GM18499 (cell line): ENCODE results near the gene ALDH16A1.

Experiments
- ATAC-seq: cut with Tn5 transposase; IDR thresholded peaks from one replicate; pipeline ENCODE4 v1.9.1; 2021; ENCODE audit warnings: moderate number of reproducible peaks; ENCODE audit not compliant: insufficient read depth, unreplicated experiment

ALDH16A1 gene

DNA sequence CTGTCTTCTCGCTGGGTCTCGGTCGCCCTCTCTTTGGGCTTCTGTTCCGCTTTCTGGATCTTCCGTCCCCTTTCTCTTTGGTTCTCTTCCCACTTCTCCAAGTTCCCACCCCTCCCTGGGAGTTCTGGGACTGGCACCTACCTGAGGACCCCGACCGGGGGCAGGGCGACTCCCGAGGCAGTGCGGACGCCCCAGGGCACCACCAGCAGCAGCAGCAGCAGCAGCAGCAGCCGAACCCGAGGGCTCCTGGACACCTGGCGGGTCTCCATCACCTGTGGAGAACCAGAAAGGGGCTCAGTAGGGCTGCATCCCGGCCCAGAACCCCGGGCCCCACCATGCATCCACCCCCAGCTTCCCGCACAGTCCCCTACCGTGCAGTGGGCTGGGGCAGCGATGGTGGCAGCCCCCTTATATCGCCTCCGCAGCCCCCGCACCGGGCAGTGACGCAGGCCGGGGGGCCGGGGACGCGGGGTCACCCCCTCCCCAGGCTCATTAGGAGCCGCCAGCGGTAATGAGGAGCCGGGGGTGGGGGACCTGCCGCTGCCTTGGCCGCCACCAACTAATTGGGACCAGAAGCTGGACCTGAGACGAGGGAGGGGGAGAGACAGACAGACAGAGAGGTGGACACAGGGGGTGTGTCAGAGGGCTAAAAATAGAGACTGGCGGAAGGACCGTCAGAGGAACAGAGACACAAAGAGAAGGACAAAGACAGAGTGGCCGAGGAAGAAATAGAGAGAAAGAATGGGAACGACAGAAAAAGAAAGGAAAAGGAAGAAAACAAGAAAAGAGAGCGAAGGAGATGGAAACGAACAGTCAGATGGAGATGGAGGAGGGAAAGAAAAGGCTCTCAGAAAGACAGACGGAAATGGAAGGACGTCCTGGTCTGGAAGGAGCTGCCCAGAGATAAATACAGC, 29.7 kb upstream of the ALDH16A1 start, which contains the start of gene PTH2:
TSS of gene PTH2 (minus strand) at position 371 of the 914 bp plus-strand sequence. CDS start at position 269, 102 bp downstream.
- ATAC-seq: no peak

DNA sequence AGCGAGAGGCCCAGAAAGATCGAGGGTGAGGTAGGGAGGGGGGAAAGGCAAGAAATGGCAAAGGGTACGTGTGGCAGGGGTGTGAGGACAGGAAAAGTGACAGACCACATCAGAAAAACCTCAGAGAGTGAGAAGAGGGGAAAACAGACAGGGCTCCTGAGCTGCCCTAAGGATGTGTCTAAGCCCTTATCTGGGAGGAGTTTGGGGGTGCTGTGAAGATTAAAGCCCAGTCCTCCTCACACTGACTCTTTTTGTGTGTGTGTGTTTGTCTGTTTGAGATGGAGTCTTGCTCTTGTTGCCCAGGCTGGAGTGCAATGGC, 29.1 kb upstream of the ALDH16A1 start:
- no peak for ATAC-seq

DNA sequence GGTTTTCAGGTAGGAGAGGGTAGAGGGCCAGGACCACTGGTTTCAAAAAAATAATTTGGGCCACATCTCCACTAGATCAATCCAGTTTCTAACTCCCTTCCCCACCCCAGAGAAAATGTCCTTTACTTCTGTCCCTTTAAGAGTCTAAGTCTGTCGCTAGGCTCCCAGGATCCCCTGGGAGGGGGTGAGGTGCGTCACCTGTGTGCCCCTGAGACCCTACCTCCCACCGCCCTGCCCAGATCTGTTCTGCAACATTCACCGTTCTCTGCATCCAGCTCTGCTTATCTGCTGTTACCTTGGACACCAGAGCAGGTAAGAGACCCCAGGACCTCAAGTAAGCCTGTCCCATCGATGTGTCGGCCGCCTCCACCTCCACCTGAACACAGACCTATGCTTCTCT, 27.8 kb upstream of the ALDH16A1 start, which contains the start of gene GFY:
TSS of gene GFY (plus strand) at position 211 of the 400 bp plus-strand sequence. CDS start 1,043 bp downstream, outside the sequence.
- ATAC-seq: no peak

DNA sequence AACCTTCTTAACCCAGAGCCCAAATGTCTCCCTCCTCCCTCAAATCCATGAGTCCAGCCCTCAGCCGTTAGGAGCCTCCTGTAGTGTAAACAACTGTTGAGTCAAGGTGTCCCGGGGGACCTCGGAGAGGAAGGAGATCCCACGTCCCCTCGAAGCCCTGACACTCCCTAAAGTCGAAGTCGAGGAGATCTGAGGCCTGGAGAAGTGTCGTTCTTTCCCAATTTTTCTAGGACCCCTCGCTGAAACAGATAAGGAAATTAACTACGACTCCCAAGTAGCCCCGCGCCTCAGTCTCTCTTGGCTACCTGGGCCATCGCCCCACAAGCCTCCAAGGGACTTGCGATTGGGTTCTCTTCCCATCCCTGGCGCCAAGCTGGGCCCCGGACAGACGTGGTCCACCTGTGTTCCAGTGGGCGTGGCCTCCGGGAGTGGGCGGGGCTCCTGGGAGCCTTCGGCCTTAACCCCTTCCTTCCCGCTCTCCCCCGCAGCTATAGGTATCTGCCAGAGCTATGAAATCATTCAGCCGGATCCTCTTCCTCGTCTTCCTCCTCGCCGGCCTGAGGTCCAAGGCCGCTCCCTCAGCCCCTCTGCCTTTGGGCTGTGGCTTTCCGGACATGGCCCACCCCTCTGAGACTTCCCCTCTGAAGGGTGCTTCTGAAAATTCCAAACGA, 27.0 kb upstream of the ALDH16A1 start:
- ATAC-seq: no peak

DNA sequence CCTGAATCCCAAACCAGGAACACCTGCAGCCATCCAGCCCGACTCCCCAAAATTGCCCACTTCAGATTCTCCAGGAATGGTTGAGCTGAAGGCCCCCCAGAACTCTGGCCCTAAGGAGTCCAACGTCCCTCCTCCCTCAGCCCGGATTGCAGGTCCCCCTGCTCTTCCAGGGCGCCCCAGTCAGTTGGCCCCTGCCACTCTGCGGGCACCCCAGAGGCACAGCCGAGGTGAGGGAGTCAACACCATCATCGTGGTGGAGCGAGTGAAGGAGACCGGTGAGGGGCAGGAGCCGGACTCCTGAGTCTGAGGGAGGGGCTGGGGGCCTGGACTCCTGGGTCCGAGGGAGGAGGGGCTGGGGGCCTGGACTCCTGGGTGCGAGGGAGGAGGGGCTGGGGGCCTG, 25.7 kb upstream of the ALDH16A1 start:
- no peak for ATAC-seq

DNA sequence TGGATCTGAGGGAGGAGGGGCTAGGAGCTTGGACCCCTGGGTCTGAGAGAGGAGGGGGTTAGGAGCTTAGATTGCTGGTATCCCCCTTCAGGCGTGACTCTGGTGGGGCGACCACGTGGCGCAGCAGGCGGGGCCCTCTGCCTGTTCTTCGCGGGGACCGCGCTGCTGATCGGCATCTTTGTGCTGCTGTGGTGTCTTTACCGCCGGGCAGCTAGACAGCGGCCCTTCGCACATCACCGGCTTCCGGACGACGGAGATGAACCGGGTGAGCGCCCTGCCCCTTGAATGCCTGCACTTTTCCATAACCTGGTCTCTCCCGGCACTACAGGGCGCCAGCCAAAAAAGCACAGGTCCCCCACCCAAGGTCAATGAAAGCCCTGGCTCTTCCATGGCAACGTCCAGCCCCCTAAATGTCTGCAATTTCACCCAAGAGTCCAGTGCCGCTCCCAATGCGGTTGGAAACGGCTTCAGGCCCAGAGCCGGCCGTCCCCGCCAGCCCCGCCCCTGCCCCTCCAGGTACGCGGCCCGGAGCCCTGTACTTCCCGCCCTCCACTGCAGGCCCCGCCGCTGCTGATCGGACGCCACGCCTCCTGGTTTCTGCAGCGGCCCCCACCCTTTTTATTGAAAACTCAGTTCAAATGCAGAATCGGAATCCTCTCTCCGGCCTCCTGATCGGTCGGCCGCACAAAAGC, 25.0 kb upstream of the ALDH16A1 start:
- no peak for ATAC-seq

DNA sequence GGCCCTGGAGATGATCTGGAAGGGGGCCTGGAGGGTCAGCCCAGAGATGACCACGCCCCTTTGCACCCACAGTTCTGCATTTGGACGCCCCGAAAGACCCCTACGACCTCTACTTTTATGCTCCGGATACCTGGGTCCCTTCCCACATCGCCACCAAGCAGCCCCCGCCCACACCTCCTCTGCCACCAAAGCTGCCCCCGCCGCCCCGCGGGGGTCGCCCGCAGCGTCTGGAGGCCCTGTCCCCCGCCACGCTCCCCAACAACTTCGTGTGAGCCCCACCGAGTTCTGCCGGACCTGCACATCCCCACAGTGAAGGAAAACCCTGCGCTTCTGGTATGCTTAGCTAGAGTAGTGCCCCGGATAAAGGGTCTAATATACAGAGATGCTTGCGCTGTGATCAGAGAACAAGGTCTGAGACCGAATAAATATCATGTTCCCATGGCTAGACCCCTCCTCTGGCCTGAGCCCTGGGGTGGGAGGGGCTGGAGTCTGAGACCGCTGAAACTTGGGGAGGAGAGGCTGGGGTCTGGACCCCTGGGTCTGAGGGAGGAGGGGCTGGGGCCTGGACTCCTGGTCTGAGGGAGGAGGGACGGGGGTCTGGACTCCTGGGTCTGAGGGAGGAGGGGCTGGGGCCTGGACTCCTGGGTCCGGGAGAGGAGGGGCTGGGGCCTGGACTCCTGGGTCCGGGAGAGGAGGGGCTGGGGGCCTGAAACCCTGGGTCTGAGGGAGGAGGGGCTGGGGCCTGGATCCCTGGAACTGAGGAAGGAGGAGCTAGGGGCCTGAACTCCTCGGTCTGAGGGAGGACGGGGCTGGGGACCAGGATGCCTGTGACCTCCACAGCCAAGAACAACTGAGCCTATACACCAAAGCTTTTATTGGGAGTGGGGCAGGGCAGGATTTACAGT, 24.2 kb upstream of the ALDH16A1 start:
- no peak for ATAC-seq

DNA sequence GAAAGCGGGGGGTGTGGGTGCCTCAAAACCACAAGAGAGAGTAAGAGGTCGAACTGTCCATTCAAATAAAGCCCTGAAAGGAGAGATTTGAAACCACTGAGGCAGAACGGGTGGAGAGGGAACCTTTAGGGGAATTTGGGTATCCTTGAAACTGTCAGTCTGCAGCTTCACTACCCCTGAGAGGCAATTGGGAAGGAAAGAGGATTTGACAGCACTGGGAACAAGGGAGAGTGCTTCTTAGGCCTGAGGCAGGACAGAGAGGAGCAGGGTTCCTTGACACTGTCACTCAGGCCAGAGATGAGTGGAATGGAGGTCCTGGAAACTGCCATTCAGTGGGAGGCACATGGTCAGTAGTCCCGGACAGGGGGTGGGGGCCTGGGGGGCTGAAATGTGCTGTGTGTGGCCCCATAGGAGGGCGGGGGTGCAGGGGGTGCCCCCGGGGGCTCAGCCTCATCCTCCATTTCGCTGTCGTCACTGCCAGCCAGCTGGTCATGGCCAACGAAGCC, 22.8 kb upstream of the ALDH16A1 start:
- ATAC-seq: no peak

DNA sequence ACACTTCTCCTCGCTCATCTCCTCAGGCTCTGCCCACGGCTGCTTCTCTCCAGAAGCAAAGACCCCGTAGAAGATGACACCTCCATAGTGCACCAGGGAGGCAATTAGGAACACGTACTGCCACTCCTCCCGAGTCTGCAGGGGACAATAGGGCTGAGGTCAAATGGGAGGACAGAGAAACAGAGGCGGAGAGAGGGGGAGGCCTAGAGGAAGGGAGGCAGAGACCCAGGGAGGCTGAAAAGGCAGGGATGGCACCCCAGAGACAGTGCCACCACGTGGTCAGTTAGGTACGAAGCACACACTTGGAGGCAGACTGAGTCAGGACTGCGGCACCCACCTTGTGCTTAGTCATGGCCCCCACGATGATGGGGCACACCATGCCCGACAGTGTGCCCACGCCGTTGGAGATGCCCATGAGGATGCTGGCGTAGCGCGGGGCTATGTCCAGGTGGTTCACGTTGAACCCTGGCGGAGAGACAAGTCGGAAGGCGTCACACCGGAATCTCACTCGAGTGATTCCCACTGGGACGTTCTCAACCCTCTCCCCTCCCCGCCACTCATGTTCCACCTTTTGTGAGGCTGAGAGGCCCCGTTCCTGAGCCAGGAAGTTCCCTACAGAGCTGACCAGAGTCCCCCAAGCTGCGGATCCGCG, 22.2 kb upstream of the ALDH16A1 start:
- ATAC-seq: no peak

DNA sequence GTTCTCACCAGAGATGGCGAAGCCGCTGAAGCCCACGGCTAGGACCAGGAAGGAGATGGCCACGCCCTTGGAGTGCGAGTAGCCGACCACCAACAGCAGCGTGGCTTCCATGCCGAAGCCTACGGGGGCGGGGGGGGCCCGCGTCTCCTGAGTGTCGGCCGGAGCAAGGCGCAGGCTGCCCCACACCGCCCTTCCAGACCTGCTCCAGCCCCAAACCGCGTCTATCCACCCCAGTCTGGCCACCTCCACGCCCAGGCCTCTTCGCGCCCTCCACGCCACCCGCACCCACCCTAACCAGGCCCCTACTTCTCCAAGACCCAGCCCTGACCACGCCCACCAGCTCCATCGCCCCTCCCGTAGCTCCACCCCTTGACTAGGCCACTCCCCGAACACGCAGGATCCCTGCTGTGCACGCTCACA, 21.7 kb upstream of the ALDH16A1 start:
- no peak for ATAC-seq

DNA sequence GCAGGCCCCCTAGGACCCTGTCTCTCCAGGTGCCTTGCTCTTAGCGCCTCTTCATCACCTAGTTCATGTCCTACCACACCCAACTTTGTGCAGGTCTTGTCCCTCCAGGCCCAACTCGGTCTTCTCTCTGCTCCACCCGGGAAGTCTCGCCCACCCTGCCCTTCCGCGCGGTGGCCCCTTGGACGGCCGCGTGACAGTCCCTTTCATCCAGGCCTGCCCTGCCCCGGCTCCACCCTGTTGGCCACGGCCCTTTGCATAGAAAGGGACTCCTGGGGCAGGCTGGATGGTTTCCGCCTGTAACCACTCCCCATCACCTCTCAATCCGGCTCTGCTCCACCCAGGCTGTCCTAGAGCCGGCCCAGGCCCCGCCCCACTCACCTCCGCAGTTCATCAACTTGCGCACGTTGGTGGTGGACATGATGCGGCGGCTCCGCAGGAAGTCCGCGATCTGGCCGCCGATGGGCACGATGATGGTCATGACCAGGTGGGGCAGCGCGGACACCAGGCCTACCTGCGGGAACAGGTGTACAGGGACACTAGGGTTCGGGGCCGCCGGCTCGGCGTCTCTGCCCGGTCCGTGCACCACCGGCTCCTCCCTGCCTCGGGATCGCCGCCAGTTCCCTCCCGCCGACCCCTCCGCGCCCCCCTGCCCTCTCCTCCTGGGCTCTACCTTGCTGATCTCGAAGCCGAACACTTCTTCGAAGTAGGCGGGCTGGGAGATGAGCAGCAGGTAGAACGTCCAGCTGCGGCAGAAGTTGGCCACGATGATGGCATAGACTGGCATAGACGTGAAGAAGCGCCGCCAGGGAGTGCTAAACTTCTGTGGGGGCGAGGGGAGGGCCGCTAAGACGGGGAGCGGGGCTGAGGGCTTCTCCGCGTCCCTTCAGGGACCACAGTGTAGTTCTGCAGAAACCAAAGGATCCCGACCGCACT, 20.6 kb upstream of the ALDH16A1 start:
- no peak for ATAC-seq

DNA sequence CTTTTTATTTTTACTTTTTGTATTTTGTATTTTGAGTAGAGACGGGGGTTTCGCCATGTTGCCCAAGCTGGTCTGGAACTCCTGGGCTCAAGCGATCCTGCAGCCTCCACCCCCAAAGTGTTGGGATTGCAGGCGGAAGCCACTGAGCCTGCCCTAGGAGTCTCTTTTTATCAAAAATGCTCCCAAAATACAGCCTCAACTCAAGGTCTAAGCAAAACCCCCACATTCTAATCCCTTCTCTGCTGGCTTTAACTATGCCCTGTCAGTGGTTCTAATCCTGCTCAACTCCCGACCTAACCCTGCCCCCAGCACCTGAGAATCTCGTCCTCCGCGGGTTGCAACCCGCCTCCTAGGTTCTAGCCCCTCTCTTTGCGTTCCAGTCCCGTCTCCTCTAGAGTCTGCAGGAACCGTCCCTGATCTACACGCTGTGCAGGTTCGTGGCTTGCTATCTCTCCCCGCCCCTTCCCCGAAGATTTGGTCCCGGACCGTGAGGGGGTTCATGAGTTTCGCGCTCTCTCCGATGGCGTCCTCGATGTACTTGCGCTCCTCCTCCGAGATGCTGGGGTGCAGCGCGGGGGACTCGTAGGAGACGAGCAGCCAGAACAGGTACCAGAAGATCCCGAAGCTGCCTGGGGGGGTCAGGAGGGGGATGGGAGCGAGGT, 19.7 kb upstream of the ALDH16A1 start:
- ATAC-seq: no peak

DNA sequence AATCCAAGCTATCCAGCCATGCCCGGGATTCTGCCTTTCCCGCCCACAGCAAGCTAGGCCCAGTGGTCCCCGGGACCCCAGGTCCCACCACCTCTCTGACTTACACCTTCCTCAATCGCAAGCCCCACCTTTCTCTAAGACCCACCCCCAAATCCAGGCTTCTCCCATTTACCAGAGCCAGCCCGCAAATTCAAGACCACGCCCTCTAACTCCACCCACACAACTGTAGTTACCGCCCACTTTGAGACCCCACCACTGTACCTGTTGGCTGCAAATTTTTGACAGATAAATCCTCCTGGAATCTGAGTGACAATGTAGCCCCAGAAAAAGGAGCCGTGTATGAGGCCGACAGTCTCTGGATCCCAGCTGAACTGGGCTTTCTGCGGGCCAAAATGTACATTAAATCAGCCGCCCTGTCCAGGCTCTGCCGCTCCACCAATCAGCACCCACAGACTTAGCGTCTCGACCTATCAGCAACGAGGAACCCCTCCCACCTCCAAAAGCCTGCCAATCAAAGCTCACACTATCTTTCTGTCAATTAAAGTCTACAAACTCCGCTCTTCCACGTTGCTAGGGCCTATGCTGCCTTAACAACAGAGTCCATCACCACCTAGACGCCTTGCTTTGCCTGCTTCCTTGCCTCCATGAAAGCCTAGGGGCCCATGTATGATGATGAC, 18.0 kb upstream of the ALDH16A1 start:
- no peak for ATAC-seq

DNA sequence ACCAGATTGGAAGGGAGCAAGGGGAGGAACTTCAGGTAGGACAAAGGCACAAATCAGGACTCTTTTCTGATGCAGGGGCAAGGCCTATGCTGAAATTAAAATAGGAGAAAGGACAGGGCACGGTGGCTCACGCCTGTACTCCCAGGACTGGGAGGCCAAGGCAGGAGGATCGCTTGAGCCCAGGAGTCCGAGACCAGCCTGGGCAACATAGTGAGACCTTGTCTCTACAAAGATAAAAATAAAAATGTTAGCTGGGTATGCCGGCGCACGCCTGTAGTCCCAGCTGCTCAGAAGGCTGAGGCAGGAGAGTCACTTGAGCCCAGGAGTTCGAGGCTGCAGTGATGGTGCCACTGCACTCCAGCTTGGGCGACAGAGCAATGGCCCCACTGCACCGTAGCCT, 17.4 kb upstream of the ALDH16A1 start:
- no peak for ATAC-seq

DNA sequence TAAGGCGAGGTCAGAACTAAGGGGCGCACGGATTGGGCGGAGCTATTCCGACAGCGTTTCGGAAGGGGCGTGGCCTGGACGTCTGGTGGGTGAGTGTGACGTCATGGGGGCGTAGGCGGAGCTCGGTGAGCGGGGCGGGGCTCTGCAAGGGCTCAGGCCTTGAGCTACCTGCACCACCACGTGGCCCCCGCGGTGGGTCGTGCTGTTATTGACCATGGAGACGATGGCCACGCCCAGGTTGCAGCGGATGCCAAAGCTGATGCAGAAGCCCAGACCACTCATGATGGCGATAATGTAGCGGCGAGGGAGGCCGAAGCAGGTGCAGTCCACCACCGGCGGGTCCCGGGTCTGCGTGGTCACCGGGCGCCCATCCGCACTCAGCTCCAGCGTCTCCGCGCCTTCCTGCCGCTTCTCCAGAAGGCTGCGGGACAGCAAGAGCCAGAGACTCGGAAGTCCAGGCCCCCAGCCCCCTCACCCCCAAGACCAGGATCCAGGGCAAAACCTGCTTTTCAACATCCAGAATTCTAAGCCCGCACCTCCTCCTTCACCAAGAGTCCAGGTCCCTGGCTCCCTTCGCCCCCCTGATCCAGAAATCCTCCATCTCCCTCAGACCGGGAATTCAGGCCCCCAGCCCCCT, 16.5 kb upstream of the ALDH16A1 start:
- no peak for ATAC-seq

DNA sequence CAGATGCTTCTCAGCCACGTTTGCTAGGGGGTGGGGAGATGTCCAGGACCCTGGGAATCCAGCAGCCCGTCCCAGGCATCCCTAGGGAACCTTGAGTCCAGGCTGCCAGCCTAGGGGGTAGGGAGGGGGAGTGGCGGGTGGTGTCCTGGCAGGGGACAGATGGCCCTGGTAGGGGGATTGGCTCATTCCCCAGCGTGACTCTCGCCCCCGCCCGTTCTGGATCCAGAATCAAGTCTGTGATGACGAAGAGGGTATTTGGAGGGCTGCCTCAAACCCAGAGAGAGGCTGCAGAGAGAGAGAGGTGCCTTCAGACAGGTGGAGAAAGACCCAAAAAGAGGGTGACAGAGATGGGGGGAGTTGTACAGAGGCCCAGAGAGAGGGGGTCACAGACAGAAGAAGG, 15.8 kb upstream of the ALDH16A1 start:
- ATAC-seq: no peak

DNA sequence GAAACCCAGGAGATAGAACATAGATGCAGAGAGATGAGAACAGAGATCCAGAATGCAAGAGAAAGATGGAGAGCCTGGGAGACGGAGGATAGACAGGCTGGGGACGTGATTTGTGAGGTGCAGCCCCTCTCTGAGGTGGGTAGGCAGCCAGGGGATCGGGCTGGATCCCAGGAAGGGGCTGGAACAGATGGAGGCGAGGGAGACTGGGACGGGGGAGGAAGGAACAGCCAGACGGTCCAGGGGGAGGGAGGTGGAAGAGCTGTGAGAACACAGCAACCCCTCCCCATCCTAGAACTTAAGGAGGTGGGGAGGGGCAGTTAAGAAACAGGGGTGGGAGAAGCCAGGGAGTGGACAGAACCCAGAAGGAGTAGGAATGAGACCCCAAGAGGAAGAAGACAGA, 14.8 kb upstream of the ALDH16A1 start:
- ATAC-seq: no peak
